ENCODE measurements around the gene KNOP1. TPM values are rescaled to one million over a fixed set of nuclear protein-coding genes. Genes with fewer than 3 reads are reported as not detected.

The KNOP1 gene, protein sequence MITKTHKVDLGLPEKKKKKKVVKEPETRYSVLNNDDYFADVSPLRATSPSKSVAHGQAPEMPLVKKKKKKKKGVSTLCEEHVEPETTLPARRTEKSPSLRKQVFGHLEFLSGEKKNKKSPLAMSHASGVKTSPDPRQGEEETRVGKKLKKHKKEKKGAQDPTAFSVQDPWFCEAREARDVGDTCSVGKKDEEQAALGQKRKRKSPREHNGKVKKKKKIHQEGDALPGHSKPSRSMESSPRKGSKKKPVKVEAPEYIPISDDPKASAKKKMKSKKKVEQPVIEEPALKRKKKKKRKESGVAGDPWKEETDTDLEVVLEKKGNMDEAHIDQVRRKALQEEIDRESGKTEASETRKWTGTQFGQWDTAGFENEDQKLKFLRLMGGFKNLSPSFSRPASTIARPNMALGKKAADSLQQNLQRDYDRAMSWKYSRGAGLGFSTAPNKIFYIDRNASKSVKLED
- total RNA-seq: 15.1 TPM

DNA sequence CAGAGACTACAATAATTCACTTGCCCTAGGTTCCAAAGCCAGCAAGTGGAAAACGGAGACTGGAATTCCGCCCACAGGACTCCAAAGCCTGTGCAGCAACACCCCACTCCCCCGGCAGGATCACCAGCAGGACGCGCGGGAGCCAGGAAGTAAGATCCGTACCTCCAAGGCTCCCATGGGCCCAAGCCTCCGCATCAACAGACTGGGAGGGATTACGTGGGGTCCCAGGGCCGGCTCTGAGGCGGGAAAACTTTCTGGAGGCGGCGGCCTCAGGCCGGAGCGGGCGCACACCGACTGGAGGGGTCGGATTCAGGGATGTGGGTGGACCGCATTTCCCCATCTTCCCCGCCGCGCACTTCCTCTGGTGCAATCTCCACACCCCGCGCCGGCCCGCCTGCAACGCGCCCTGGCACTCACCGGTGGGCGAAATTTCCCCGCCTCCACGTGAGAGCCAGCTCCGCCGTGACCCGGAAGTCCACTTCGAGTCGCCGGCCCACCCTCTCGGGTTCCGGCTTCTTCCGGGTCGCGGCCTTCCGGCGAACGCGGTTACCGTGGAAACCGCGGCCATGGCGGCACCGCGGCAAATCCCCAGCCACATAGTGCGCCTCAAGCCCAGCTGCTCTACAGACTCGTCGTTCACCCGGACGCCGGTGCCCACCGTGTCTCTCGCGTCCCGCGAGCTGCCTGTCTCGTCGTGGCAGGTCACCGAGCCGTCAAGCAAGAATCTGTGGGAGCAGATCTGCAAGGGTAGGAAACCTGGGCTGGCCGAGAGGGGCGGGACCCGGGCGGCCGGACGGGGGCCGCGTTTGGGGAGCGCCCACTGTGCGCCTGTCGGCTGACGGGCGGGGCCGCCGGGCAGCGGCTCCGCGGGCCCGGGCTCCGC lies at the start of gene KNOP1, which contains the start of gene IQCK:
KNOP1 (minus strand) TSS at position 487 of the 883 bp plus-strand sequence. CDS start 3,192 bp downstream, outside the sequence.
IQCK (plus strand) TSS at position 531 of the 883 bp plus-strand sequence; CDS start at position 567, 36 bp downstream.
- peak; percentile 90 for DNase-seq (ENCODE audit: low spot score)

DNA sequence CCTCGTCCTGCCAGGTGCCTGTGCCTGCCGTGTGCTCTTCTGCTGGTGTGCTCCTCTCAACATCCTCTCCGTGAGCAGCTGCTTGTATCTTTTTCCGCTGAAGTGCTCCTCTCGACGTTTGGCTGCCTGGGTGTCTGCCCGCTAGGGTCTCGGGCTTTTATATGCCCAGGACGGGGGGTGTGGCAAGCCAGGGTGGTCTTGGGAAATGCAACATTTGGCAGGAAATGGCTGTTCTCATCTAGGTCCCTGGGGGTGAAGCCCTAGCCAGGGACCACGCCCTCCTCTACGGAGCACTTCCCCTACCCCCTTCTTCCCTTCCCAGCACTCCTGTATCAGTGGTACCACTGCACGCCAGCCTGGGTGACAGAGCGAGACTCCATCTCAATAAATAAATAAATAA lies 49.5 kb upstream of the KNOP1 start:
- DNase-seq (ENCODE audit: low spot score): no peak

DNA sequence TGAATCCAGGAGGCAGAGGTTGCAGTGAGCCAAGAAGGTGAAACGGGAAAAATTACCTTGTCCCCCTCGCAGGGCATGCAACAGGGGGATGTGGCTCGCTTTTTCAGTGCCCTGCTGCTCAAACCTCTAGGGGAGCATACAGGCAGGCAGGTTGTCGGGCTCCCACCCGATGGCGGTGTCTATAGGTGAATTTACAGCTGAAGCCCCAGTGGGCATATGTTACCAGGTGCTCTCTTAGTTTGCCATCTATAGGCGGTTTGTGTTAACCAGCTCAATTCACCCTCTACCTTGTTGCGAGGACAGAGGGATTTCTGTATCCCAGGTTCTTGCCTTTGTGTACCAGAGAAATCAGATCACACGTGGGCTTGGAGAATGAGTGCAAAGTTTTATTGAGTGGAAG lies 49.0 kb upstream of the KNOP1 start:
- DNase-seq (ENCODE audit: low spot score): no peak

DNA sequence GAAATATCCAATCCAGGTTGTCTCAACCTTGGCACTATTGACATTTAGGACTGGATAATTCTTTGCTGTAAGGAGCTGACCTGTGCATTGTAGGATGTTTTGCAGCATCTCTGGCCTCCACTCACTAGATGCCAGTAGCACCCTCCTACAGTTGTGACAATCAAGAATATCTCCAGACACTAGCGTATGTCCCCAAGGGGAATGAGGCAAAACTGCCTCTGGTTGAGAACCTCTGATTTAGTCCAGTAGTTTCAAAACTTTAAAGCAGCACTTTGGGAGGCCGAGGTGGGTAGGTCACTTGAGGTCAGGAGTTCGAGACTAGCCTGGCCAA lies 48.5 kb upstream of the KNOP1 start:
- DNase-seq (ENCODE audit: low spot score): no peak

DNA sequence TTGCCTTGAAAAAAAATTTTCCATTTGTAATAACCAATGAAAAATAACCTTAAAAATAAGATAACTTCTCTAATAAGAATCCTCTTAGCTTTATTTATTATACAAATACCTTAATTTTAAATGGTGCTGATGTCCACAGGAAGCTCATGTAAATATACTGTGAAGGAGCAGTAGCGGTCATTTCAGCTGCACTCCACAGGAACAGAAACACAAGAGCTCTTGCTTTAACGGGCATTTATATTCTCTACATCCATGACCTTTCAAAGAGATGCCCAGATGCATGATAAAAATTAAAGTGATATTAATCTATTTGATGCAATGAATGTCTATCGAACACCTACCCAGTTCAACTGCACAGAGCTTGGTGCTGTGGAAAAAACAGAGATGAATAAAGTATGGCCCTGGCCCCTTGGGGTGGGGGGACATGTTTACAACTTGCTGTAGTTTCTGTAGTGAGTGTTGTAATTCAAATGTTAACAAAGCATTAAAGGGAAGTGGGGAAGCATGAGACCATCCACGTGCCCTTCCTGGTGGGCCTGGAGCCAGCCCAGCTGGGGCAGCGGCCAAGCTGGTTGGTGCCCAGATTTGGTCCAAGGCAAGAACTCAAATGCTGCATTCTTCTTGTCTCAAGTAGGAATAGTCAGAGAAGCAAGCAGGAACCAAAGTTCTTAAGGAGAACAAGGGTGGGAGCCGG lies 48.0 kb upstream of the KNOP1 start:
- DNase-seq (ENCODE audit: low spot score): peak; percentile 66

DNA sequence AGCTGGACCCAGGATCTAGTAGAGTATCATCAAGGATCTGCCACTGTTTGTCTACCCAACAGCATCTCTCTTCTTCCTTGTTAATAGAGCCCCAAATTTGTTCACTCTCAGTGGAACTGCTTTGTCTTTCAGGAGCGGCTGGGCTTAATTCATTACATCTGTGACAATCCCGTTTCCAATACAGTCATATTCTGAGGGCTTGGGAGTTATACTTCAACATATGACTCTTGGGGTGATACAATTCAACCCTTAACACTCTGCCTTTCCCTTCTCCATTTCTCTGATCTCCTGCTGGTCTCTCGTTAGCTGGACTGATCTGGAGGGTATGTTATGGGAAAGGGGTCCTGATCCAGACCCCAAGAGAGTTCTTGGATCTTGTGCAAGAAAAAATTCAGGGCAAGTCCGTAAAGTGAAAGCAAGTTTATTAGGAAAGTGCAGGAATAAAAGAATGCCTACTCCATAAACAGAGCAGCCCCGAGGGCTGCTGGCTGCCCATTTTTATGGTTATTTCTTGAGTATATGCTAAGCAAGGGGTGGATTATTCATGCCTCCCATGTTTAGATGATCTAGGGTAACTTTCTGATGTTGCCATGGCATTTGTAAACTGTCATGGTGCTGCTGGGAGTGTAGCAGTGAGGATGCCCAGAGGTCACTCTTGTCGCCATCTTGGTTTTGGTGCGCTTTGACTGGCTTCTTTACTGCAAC lies 42.5 kb upstream of the KNOP1 start:
- DNase-seq (ENCODE audit: low spot score): no peak

DNA sequence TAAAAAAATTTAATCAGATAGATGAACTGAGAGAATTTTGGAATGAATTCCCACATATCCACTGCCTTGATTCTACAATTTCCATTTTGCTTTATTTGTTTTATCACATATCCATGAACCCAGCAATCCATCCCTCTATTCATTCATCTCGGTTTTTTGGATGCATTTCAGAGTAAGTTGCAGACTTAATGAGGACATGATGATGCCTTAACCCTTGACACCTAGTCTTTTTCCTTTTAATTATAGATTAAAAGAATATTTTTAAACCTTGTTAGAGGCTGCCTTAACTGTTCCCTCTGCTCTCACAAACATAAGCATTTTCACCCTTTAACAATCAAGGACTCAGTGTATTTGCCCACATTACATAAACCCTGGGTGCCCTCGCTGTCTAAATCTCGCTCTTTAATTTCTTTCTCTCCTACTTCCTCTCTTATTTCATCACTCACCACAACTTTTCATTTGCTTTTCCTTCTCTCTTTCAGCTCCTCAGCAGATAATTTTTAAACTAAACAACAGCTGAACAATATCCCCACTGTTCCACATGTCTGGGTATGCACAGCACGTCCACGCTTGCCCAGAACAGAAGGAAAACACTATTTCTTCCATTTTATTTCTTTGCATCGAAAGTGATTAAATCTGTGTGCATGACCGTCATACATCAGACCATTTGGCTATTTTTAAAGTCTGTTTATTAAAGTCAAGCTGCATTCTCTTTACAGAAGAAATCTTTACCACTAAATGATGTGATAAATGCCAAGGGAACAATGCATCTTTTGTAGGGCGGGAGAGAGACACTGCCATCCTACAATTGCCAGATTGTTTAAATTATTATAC lies 40.0 kb upstream of the KNOP1 start:
- DNase-seq (ENCODE audit: low spot score): no peak

DNA sequence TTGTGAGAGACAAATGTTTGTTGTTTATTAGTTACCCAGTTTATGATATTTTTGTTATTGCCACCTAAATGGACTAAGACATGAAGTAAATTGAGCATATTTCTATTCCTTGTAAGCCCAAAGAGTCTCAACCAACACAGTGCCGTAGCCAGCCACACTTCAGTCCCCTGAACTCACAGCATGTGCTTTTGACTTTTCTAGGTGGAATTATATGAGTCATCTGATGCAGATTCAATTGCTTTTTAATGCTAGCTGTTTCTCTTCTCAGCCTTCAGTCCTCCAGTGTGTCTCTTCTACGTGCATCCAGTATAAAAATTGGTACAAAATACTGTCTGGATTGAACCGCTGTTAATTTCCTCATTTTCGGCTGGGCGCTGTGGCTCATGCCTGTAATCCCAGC lies 39.0 kb upstream of the KNOP1 start:
- DNase-seq (ENCODE audit: low spot score): no peak

DNA sequence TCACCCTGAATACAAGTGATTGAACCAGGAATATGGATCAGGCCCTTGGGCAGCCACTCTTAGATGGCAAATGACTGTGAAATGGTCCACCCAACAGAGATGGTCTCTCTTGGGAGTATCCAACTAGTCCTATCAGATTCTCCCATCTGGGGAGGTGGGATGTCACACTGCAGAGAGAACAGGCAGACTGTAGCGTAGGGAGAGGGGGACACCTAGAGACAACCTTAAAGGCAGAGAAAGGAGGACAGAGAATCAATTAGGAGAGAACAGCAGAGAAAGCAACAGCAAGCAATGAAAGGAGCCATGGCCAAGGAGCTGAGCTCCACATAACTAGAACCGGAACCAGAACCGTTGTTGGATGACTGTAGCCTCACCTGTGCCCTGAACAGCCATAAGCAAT lies 37.2 kb upstream of the KNOP1 start:
- DNase-seq (ENCODE audit: low spot score): no peak

DNA sequence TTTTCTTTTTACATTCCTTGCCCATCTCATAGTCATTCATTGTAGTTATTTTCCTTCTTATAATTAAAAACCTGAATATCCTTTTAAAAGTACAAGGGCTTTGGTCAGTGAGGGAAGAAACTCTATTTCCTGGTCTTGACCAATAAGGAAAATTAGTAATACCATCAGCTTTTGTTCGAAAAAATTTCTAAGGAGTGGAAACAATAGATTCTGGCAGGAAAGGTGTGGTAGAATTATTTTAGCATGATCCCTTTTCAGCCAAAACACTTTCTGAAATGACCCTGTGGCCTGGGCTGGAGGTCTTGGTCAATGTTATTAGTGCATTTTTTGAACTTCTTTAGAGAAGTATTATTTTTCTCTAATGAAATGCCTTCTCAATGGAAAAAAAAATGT lies 36.6 kb upstream of the KNOP1 start:
- no peak for DNase-seq (ENCODE audit: low spot score)

DNA sequence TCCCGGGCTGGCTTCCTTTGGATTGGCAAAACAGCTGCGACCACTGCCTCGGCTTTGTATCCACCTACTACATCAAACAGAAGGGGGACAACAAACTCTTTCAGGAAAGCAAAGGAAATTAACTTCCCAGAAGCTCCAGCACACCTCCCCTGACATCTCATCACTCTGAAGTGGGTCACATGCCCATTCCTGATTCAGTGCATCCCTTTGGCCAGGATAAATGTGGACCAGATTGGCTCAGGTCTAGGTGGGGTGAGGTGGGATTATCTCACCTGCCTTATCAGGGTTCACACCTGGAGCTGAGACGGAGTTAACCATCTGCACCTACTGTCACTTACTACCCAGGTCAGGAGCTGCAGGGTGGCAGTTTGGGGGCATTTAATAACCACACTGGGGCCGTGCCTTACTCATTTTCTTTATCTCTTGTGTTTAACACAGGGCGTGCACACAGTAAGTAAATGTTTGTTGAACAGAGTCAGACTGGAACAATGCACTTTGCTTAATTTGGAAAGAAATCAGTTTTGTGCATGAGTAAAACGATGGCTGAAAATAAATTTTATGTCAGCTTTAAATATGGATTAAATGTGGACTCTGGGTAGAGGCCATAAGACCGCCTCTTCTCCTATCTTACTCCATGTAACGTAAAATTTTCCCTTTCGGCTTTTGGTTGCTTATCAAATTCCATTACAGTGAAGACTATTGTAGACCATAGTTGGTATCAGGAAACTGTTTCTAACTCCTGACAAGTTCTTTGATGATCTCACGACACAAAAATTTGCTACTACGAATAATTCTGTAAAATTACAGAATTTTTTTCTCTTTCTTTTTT lies 36.0 kb upstream of the KNOP1 start:
- DNase-seq (ENCODE audit: low spot score): peak; percentile 25

DNA sequence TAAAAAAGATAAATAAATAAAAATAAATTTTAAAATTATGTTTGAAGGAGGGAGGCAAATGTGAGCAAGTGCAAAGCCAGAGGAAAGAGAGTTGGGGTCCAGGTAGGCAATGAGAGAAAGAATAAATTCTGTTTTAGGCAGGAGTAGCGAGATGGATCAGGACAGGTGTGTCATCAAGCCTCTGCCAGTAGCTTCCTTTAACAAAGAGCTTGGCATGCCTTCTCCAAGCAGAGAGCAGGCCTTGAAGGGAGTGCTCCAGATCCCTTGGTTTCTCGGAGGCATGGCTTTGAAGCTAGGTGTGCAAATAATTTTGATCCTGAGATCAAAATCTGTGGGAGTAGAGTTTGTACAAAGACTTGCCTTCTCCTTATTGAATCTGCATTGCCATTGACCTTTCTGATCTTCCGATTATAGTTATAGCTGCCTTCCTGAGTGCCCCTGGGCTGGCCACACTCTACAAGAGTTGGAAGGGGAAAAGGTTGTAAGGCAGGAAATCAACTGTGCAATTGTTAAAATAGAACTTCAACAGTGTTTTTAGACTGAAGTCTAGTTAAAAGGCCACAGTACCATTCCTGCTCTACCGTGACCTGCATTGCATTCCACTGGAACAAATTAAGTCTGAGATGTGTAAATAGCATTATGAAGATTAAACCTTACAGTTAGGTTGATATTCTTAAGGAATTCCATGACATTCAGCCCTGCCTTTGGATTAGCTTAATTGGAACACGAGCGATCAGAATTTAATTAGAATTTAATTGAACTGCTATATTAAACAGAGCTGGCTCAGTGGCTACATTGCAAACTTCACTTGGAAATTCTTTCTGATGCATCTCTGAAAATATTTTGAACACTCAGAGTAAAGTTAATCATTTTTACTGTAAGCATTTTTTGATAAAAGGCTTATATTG lies 33.7 kb upstream of the KNOP1 start:
- no peak for DNase-seq (ENCODE audit: low spot score)

DNA sequence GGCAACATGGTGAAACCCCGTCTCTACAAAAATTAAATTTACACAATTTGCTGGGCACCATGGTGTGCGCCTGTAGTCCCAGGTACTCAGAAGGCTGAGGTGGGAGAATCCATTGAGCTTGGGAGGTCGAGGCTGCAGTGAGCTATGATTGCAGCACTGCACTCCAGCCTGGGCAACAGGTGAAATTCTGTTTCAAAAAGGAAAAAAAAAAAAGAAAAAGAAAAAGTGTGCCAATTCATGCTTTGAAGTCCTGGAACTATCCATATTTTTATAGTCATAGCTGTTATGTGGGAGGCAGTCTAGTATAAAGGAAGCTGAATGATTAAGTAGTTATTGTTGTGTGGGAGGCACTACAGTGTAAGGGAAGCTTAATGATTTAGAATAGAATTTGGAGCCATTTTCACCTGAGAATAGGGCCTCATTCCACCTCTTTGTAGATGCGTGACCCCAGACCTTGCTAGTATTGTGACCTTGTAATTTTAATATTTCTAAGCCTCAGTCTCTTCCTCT lies 31.6 kb upstream of the KNOP1 start:
- no peak for DNase-seq (ENCODE audit: low spot score)

DNA sequence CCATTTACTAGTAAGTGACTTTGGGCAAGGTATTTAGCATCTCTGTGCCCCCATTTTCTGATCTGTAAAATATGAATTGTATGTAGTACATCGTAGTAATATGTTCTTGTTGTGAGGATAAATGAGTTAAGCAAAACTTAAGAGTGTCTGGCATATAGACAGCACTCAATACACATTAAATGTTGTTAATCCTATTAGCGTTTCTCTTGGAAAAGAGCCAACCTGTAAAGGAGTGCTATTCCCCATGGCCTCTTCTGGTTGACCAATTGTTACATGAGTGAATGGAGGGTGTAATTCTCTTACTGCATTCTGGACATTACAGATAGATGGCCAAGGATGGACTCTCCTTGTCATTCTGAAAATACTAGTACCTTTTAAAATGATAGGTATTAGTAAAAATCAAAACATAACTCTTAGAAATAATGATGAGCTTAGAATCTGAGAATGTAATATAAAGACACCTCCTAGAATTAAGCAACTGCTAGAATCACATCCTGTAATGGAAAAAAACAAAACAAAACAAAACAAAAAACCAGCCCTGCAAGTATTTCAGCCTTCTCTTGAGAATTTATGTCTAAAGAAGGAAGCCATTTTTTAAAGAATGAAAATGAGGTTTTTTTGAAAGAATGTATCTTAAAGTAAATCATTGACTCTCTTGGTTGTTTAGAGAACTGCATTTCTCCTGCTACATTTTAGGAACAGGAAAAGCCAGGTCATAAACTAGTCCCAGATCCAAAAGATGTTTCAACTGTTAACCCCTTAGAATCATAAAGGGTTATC lies 30.6 kb upstream of the KNOP1 start:
- no peak for DNase-seq (ENCODE audit: low spot score)

DNA sequence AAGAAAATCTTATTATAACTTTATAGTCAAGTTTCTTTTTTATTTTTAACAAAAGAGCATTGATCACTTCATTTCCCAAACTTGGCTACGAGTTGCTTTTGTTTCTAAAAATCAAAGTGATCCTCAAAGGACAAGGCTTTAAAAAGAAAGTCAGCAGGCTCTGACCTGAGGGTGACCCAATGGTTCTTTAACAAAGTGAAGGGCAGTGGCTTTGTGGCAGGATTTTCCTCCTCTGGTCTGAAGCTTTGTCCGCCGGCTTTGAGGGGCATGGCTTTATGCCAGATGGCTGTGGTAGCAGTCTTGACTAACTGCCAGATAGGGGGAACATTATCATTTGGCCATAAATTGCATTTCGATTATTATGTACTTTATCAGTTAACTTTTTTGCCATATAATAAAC lies 28.5 kb upstream of the KNOP1 start:
- no peak for DNase-seq (ENCODE audit: low spot score)

DNA sequence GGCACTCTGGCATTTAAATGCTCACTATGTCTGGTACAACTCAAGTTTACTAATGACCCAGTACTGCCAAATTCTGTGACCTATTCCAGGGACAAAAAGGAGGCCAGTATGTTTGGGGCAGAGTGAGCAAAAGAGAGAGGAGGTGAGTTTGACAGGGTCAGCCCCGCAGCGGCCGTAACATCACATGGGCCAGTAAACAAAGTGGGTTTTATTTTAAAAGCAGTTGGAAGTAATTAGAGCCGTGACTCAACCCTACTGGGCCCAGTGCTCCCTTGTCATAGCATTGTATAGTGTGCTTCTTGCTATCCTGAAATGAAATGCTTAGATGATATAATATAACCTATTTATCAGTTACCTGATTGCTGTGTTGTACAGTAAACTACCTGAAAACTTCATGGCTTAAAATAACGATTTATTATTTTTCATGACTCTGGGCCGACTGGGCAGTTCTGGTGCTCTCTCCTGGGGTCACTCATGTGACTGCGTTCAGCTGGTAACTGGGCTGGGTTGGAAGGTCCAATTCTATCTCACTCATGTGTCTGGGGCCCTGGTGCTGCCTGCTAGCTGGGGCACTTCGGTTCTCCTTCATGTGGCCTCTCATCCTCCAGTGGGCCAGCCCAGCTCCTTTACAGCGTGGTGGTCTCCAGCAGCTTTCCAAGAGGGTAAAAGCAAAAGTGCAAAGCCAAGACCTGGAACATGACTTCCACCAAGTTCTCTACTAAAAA lies 27.4 kb upstream of the KNOP1 start:
- DNase-seq (ENCODE audit: low spot score): no peak

DNA sequence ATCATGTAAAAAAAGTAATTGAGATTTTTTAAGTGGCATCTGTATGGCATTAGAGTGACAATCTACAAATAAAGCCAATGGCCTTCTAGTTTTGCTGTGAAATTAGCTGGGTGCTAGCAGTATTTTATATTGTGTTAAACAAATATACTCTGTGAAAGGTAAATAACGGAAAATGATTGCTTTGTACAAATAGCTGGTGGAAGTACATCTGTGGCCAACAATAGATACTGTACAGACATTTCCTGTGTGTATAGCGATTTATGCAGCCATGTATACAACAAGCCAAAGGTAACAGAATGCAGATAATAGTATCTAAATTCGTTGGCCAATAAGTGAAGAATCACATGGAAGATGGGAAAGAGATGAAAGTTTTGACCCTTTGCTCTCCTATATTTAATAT lies 26.6 kb upstream of the KNOP1 start:
- DNase-seq (ENCODE audit: low spot score): no peak
